ENCODE measurements around the gene TMEM9. TPM values are rescaled to one million over a fixed set of nuclear protein-coding genes. Genes with fewer than 3 reads are reported as not detected.

TMEM9 gene
- total RNA-seq, 3 donors from 2014 or later (not counting 1 experiment from before 2014, with no cell fraction given) = 16.2 to 18.1 (median 16.9) TPM

GRCh38 chr1:201111156-201111555 is 43.1 kb downstream of the TMEM9 start:
- TF ChIP-seq CTCF (IDR thresholded peaks at IDR 0.05) = no peak
- Histone ChIP-seq H3K27ac (ENCODE audit: low read length) (no peak overlapping the region), H3K36me3 (ENCODE audit: control insufficient read depth, insufficient read depth, low read length) (no peaks in the 10 kb centered on the region), H3K4me3 (ENCODE audit: low read length) (no peak overlapping the region), H3K27me3 (ENCODE audit: control insufficient read depth, insufficient read depth, low read length) (peaks cover 7% of the 10 kb centered on the region), H3K4me1 (ENCODE audit: control insufficient read depth, insufficient read depth, low read length) (peaks cover 9% of the 10 kb centered on the region), H3K9me3 (ENCODE audit: control insufficient read depth, insufficient read depth, low read length) (no peaks in the 10 kb centered on the region)
- WGBS (ENCODE audit: insufficient coverage) = 86% methylated on average over 7 of the region's 7 CpGs
- ATAC-seq (no peak), DNase-seq (no peak)
- H3K4me3 Mint-ChIP-seq = no peak overlapping the region
- intact Hi-C loops (cut with micrococcal nuclease) = loop anchor here (5.0 kb wide), 1 partner anchor 489 kb away; the partner anchor contains the start of gene KIF14
- no peaks in the 10 kb centered on the region for H3K9me3 Mint-ChIP-seq
- H3K36me3 Mint-ChIP-seq = no peaks in the 10 kb centered on the region
- peaks cover 0 to 10% of the 10 kb centered on the region in 2 donors for H3K27me3 Mint-ChIP-seq (ENCODE audit: low read depth in 2 of 2)
- peaks cover 8 to 12% of the 10 kb centered on the region in 2 donors for H3K4me1 Mint-ChIP-seq
- H3K27ac Mint-ChIP-seq = no peak overlapping the region

- TF ChIP-seq CTCF (IDR thresholded peaks at IDR 0.05) = no peak
- intact Hi-C loops (cut with micrococcal nuclease) = loop anchor here (5.0 kb wide), 1 partner anchor 488 kb away; the partner anchor contains the start of gene KIF14
- Mint-ChIP-seq H3K27me3 (ENCODE audit: low read depth in 2 of 2) (peaks cover 0 to 10% of the 10 kb centered on the region in 2 donors), H3K9me3 (no peaks in the 10 kb centered on the region), H3K4me3 (no peak overlapping the region), H3K4me1 (peaks cover 8 to 12% of the 10 kb centered on the region in 2 donors), H3K27ac (no peak overlapping the region), H3K36me3 (no peaks in the 10 kb centered on the region)
- Histone ChIP-seq H3K36me3 (ENCODE audit: control insufficient read depth, insufficient read depth, low read length) (no peaks in the 10 kb centered on the region), H3K4me1 (ENCODE audit: control insufficient read depth, insufficient read depth, low read length) (peaks cover 9% of the 10 kb centered on the region), H3K27ac (ENCODE audit: low read length) (no peak overlapping the region), H3K27me3 (ENCODE audit: control insufficient read depth, insufficient read depth, low read length) (peaks cover 7% of the 10 kb centered on the region), H3K4me3 (ENCODE audit: low read length) (no peak overlapping the region), H3K9me3 (ENCODE audit: control insufficient read depth, insufficient read depth, low read length) (no peaks in the 10 kb centered on the region)
- 87% methylated on average over 3 of the region's 5 CpGs for WGBS (ENCODE audit: insufficient coverage)
- no peak for DNase-seq
- no peak for ATAC-seq
These were observed 43.7 kb downstream of the TMEM9 start for GRCh38 chr1:201110616-201111015.

- Mint-ChIP-seq H3K36me3 (no peaks in the 10 kb centered on the region), H3K4me3 (no peak overlapping the region), H3K27me3 (ENCODE audit: low read depth in 2 of 2) (peaks cover 0 to 10% of the 10 kb centered on the region in 2 donors), H3K4me1 (peaks cover 8 to 12% of the 10 kb centered on the region in 2 donors), H3K27ac (no peak overlapping the region), H3K9me3 (no peaks in the 10 kb centered on the region)
- Histone ChIP-seq H3K36me3 (ENCODE audit: control insufficient read depth, insufficient read depth, low read length) (no peaks in the 10 kb centered on the region), H3K27ac (ENCODE audit: low read length) (no peak overlapping the region), H3K4me1 (ENCODE audit: control insufficient read depth, insufficient read depth, low read length) (peaks cover 9% of the 10 kb centered on the region), H3K4me3 (ENCODE audit: low read length) (no peak overlapping the region), H3K27me3 (ENCODE audit: control insufficient read depth, insufficient read depth, low read length) (peaks cover 2% of the 10 kb centered on the region), H3K9me3 (ENCODE audit: control insufficient read depth, insufficient read depth, low read length) (no peaks in the 10 kb centered on the region)
- no peak for TF ChIP-seq CTCF (IDR thresholded peaks at IDR 0.05)
- intact Hi-C loops (cut with micrococcal nuclease) = loop anchor here (5.0 kb wide), 1 partner anchor 488 kb away; the partner anchor contains the start of gene KIF14
- no peak for ATAC-seq
- 90% methylated on average over 10 of the region's 10 CpGs for WGBS (ENCODE audit: insufficient coverage)
- DNase-seq = no peak
These were observed 44.1 kb downstream of the TMEM9 start for GRCh38 chr1:201110138-201110537.

- Mint-ChIP-seq H3K27ac (no peak overlapping the region), H3K4me3 (no peak overlapping the region), H3K9me3 (no peaks in the 10 kb centered on the region), H3K27me3 (ENCODE audit: low read depth in 2 of 2) (peaks cover 0 to 7% of the 10 kb centered on the region in 2 donors), H3K4me1 (peaks cover 7 to 8% of the 10 kb centered on the region in 2 donors), H3K36me3 (no peaks in the 10 kb centered on the region)
- 87% methylated on average over 1 of the region's 1 CpG for WGBS (ENCODE audit: insufficient coverage)
- H3K9me3 ChIP-seq (ENCODE audit: control insufficient read depth, insufficient read depth, low read length) = no peaks in the 10 kb centered on the region
- no peaks in the 10 kb centered on the region for H3K36me3 ChIP-seq (ENCODE audit: control insufficient read depth, insufficient read depth, low read length)
- ATAC-seq = no peak
- intact Hi-C loops (cut with micrococcal nuclease) = loop anchor here (5.0 kb wide), 1 partner anchor 487 kb away; the partner anchor contains the start of gene KIF14
- no peak overlapping the region for H3K4me3 ChIP-seq (ENCODE audit: low read length)
- no peaks in the 10 kb centered on the region for H3K27me3 ChIP-seq (ENCODE audit: control insufficient read depth, insufficient read depth, low read length)
- TF ChIP-seq CTCF (IDR thresholded peaks at IDR 0.05) = no peak
- peaks cover 6% of the 10 kb centered on the region for H3K4me1 ChIP-seq (ENCODE audit: control insufficient read depth, insufficient read depth, low read length)
- no peak for DNase-seq
- H3K27ac ChIP-seq (ENCODE audit: low read length) = no peak overlapping the region
These were observed 44.6 kb downstream of the TMEM9 start for GRCh38 chr1:201109651-201110050.

Measured in natural killer cell (primary cell).